ENCODE measurements around the gene HINFP. TPM values are rescaled to one million over a fixed set of nuclear protein-coding genes. Genes with fewer than 3 reads are reported as not detected.

Gene HINFP
- total and polyA plus RNA-seq, 9 of the 15 experiments (the other 6 are each of a cell fraction or from before 2014, with no cell fraction given): 13.8 to 34.1 (median 22.5) TPM

DNA sequence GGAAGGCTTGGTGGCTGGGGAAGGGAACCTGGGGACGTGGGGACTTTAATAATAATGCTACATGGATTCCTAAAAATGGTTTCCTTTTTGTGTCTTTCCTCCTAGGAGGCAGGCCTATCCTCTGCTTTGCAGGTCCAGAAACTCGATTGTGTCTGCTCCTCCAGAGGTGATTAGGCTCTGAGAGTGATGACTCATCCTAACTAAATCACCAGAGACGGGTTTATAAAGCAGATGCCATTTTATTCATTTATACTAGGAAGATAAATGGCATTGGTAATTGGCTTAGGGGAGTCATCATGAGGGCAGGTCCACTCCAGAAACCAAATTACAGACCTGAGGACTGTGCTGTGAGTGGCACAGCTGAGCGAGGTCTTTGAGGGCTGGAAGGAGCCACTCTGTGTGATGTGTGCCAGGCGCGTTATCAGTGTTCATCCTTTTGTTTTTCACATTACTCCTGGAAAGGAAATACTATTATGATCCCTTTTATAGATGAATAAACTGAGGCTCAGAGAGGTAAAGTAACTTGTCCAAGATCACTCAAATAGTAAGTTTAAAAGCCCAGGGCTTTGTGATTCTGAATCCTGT lies 54.2 kb downstream of the HINFP start (continued):
- TF ChIP-seq MTA2 (IDR thresholded peaks at IDR 0.05; ENCODE audit: low read depth) (no peak), EWSR1 (IDR thresholded peaks at IDR 0.05; ENCODE audit: borderline replicate concordance, low read depth, partially characterized antibody) (no peak), ELF2 (CRISPR knock-in tag; IDR thresholded peaks at IDR 0.05) (no peak), C11orf30 (IDR thresholded peaks at IDR 0.05; ENCODE audit: low read depth) (peak; percentile 81), ZBTB34 (CRISPR knock-in tag; IDR thresholded peaks at IDR 0.05) (no peak), KAT2B (IDR thresholded peaks at IDR 0.05; ENCODE audit: low read depth, low read length) (no peak), CSDE1 (IDR thresholded peaks at IDR 0.05) (no peak), KDM2B (CRISPR knock-in tag; IDR thresholded peaks at IDR 0.05) (no peak), CBX2 (IDR thresholded peaks at IDR 0.05; ENCODE audit: insufficient read depth, low read length, poor library complexity, severe bottlenecking) (no peak), KHSRP (IDR thresholded peaks at IDR 0.05) (no peak), ZNF79 (CRISPR knock-in tag; IDR thresholded peaks at IDR 0.05; ENCODE audit: low read depth) (no peak), ZNF592 (IDR thresholded peaks at IDR 0.05) (no peak), RCOR1 (IDR thresholded peaks at IDR 0.05; ENCODE audit: borderline replicate concordance in 1 of 2, low read depth in 2 of 2, low read length in 2 of 2) (no peak), MXI1 (IDR thresholded peaks at IDR 0.05; ENCODE audit: low read depth, low read length) (no peak), CBX1 (IDR thresholded peaks at IDR 0.05; ENCODE audit: low read depth) (no peak), KLF6 (CRISPR knock-in tag; IDR thresholded peaks at IDR 0.05; ENCODE audit: borderline replicate concordance) (no peak), ZNF75A (CRISPR knock-in tag; IDR thresholded peaks at IDR 0.05) (no peak), TAF9B (IDR thresholded peaks at IDR 0.05; ENCODE audit: partially characterized antibody) (no peak), ZBTB17 (CRISPR knock-in tag; IDR thresholded peaks at IDR 0.05) (no peak)
- TF ChIP-seq, protein P1, sequence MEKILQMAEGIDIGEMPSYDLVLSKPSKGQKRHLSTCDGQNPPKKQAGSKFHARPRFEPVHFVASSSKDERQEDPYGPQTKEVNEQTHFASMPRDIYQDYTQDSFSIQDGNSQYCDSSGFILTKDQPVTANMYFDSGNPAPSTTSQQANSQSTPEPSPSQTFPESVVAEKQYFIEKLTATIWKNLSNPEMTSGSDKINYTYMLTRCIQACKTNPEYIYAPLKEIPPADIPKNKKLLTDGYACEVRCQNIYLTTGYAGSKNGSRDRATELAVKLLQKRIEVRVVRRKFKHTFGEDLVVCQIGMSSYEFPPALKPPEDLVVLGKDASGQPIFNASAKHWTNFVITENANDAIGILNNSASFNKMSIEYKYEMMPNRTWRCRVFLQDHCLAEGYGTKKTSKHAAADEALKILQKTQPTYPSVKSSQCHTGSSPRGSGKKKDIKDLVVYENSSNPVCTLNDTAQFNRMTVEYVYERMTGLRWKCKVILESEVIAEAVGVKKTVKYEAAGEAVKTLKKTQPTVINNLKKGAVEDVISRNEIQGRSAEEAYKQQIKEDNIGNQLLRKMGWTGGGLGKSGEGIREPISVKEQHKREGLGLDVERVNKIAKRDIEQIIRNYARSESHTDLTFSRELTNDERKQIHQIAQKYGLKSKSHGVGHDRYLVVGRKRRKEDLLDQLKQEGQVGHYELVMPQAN (IDR thresholded peaks at IDR 0.05; ENCODE audit: borderline replicate concordance): no peak
- TF ChIP-seq, protein P2, sequence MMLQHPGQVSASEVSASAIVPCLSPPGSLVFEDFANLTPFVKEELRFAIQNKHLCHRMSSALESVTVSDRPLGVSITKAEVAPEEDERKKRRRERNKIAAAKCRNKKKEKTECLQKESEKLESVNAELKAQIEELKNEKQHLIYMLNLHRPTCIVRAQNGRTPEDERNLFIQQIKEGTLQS (IDR thresholded peaks at IDR 0.05): peak; percentile 97
- TF ChIP-seq, protein P2 (CRISPR knock-in tag; conservative IDR thresholded peaks at IDR 0.05): no peak
